SK-N-SH treated with all-trans-retinoic acid at 6 μM for 48 hours (cell line): Measurements from ENCODE around the gene PDE6A.
A peak's percentile ranks its signal among the peaks of the same experiment; 100 is the strongest.

Experiments
- ATAC-seq: fragments of 200-7000 bp; cut with Tn5 transposase; 3 replicates; pipeline ENCODE4 v1.9.1; 2020; ENCODE audit warnings: mild to moderate bottlenecking, moderate library complexity
- ARNTL ChIP-seq: fragments of 450-650 bp; formaldehyde crosslinking; IDR thresholded peaks from 2 replicates; pipeline ENCODE4 v1.5.0; 2020; ENCODE audit warnings: low read depth, mild to moderate bottlenecking, moderate library complexity, borderline replicate concordance
- BACH2 ChIP-seq: fragments of 250-450 bp; sonication (Bioruptor Pico); IDR thresholded peaks from 2 replicates; pipeline ENCODE4 v1.9.0; 2021; ENCODE audit warnings: mild to moderate bottlenecking, borderline replicate concordance
- CSDC2 ChIP-seq: fragments of 250-450 bp; sonication (Bioruptor Pico); IDR thresholded peaks from 2 replicates; pipeline ENCODE4 v1.5.0; 2020; ENCODE audit warnings: mild to moderate bottlenecking, moderate library complexity
- ESRRG ChIP-seq: fragments of 250-450 bp; sonication (Bioruptor Pico); IDR thresholded peaks from 2 replicates; pipeline ENCODE4 v1.6.1; 2021; ENCODE audit warnings: mild to moderate bottlenecking
- GLIS3 ChIP-seq: fragments of 250-450 bp; sonication (Bioruptor Pico); IDR thresholded peaks from 2 replicates; pipeline ENCODE4 v1.5.0; 2020; ENCODE audit warnings: mild to moderate bottlenecking, moderate library complexity
- ISL1 ChIP-seq: fragments of 250-450 bp; sonication (Bioruptor Pico); IDR thresholded peaks from 2 replicates; pipeline ENCODE4 v2.1.2; 2022; ENCODE audit warnings: mild to moderate bottlenecking, moderate library complexity
- OSR1 ChIP-seq: fragments of 250-450 bp; sonication (Bioruptor Pico); IDR thresholded peaks from 2 replicates; pipeline ENCODE4 v1.8.0; 2022; ENCODE audit warnings: moderate library complexity, mild to moderate bottlenecking, inconsistent platforms
- PPARA ChIP-seq: fragments of 250-450 bp; sonication (Bioruptor Pico); IDR thresholded peaks from 2 replicates; pipeline ENCODE4 v1.5.0; 2020; ENCODE audit warnings: mild to moderate bottlenecking, borderline replicate concordance
- SNAI2 ChIP-seq: fragments of 250-450 bp; sonication (Bioruptor Pico); IDR thresholded peaks from 2 replicates; pipeline ENCODE4 v1.5.0; 2020; ENCODE audit warnings: mild to moderate bottlenecking, moderate library complexity
- TCF4 ChIP-seq: fragments of 250-450 bp; sonication (Bioruptor Pico); IDR thresholded peaks from 2 replicates; pipeline ENCODE4 v1.8.0; 2021; ENCODE audit warnings: mild to moderate bottlenecking, moderate library complexity, borderline replicate concordance
- TOX ChIP-seq: fragments of 250-450 bp; sonication (Bioruptor Pico); IDR thresholded peaks from 2 replicates; pipeline ENCODE4 v1.8.0; 2021; ENCODE audit warnings: mild to moderate bottlenecking, moderate library complexity, borderline replicate concordance
- ZFP3 ChIP-seq: fragments of 250-450 bp; sonication (Bioruptor Pico); IDR thresholded peaks from 2 replicates; pipeline ENCODE4 v1.5.0; 2020; ENCODE audit warnings: mild to moderate bottlenecking, moderate library complexity
- ZFP30 ChIP-seq: fragments of 450-650 bp; formaldehyde crosslinking; IDR thresholded peaks from 2 replicates; pipeline ENCODE4 v1.5.0; 2022; ENCODE audit warnings: mild to moderate bottlenecking, moderate library complexity
- ZNF565 ChIP-seq: fragments of 450-650 bp; formaldehyde crosslinking; conservative IDR thresholded peaks from 2 replicates; pipeline ENCODE4 v1.5.0; 2020; ENCODE audit warnings: low read depth, mild to moderate bottlenecking, moderate library complexity
- ZNF70 ChIP-seq: fragments of 450-650 bp; formaldehyde crosslinking; IDR thresholded peaks from 2 replicates; pipeline ENCODE4 v1.5.0; 2020; ENCODE audit warnings: mild to moderate bottlenecking, moderate library complexity
- ZNF8 ChIP-seq: fragments of 450-650 bp; formaldehyde crosslinking; IDR thresholded peaks from 2 replicates; pipeline ENCODE4 v1.5.0; 2020; ENCODE audit warnings: mild to moderate bottlenecking, moderate library complexity
- TF ChIP-seq, protein P1 (sequence below): fragments of 250-450 bp; sonication (Bioruptor Pico); IDR thresholded peaks from 2 replicates; pipeline ENCODE4 v1.5.0; 2020; ENCODE audit warnings: mild to moderate bottlenecking, moderate library complexity
- TF ChIP-seq, protein P2 (sequence below): fragments of 250-450 bp; sonication (Bioruptor Pico); IDR thresholded peaks from 2 replicates; pipeline ENCODE4 v1.8.0; 2021; ENCODE audit warnings: low read depth, mild to moderate bottlenecking, moderate library complexity, borderline replicate concordance
- TF ChIP-seq, protein P3 (sequence below): fragments of 250-450 bp; sonication (Bioruptor Pico); IDR thresholded peaks from 2 replicates; pipeline ENCODE4 v1.8.0; 2020; ENCODE audit warnings: mild to moderate bottlenecking, moderate library complexity, borderline replicate concordance
- TF ChIP-seq, protein P4 (sequence below): fragments of 250-450 bp; sonication (Bioruptor Pico); IDR thresholded peaks from 2 replicates; pipeline ENCODE4 v1.5.1; 2021; ENCODE audit warnings: mild to moderate bottlenecking, moderate library complexity

PDE6A gene

DNA sequence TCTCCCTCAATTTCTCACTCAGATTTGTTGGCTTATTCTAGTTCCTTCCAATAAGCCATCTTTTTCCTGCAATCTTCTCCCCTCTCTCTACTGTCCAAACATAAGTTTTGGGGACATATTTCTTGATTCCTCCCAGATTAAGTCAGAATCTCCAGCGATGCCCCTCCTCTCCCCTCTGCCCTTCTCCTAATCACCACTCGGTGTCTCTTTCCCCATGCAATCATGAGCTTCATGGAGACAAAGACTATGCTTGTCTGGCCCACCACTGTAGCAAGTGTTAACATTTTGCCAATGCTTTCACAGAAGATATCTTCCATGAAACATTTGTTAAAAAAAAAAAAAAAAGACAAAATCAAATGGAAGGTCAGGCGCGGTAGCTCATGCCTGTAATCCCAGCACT is 42.4 kb downstream of the PDE6A start:
- ATAC-seq: peak; percentile 65; the same call in 2 of the 3 replicates
- TF ChIP-seq ISL1 (CRISPR knock-in tag): no peak
- TF ChIP-seq PPARA (CRISPR knock-in tag): no peak

DNA sequence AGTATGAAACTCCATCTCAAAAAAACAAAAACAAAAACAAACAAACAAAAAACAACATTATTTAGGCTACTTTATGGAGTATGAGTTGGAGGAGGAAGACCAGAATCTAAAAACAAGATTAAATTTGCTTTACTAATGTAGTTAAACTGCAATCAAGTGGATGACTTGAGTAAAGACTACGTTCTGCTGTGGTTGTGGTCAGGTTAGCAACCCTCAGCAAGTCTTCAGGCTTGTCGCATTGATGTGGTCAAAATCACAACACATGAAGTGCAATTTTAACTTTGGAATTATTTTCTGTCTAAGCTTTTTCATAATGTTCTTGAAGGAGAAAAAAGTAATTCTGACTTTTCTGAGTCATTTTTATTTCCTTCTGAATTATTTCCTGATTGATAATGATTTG is 43.1 kb downstream of the PDE6A start:
- TF ChIP-seq ARNTL (CRISPR knock-in tag) (no peak), OSR1 (CRISPR knock-in tag) (no peak), TCF4 (no peak), GLIS3 (no peak), CSDC2 (CRISPR knock-in tag) (no peak)
- TF ChIP-seq, protein P1, sequence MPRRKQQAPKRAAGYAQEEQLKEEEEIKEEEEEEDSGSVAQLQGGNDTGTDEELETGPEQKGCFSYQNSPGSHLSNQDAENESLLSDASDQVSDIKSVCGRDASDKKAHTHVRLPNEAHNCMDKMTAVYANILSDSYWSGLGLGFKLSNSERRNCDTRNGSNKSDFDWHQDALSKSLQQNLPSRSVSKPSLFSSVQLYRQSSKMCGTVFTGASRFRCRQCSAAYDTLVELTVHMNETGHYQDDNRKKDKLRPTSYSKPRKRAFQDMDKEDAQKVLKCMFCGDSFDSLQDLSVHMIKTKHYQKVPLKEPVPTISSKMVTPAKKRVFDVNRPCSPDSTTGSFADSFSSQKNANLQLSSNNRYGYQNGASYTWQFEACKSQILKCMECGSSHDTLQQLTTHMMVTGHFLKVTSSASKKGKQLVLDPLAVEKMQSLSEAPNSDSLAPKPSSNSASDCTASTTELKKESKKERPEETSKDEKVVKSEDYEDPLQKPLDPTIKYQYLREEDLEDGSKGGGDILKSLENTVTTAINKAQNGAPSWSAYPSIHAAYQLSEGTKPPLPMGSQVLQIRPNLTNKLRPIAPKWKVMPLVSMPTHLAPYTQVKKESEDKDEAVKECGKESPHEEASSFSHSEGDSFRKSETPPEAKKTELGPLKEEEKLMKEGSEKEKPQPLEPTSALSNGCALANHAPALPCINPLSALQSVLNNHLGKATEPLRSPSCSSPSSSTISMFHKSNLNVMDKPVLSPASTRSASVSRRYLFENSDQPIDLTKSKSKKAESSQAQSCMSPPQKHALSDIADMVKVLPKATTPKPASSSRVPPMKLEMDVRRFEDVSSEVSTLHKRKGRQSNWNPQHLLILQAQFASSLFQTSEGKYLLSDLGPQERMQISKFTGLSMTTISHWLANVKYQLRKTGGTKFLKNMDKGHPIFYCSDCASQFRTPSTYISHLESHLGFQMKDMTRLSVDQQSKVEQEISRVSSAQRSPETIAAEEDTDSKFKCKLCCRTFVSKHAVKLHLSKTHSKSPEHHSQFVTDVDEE (CRISPR knock-in tag): no peak
- TF ChIP-seq, protein P2, sequence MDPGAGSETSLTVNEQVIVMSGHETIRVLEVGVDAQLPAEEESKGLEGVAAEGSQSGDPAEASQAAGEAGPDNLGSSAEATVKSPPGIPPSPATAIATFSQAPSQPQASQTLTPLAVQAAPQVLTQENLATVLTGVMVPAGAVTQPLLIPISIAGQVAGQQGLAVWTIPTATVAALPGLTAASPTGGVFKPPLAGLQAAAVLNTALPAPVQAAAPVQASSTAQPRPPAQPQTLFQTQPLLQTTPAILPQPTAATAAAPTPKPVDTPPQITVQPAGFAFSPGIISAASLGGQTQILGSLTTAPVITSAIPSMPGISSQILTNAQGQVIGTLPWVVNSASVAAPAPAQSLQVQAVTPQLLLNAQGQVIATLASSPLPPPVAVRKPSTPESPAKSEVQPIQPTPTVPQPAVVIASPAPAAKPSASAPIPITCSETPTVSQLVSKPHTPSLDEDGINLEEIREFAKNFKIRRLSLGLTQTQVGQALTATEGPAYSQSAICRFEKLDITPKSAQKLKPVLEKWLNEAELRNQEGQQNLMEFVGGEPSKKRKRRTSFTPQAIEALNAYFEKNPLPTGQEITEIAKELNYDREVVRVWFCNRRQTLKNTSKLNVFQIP (CRISPR knock-in tag): no peak
- TF ChIP-seq, protein P3, sequence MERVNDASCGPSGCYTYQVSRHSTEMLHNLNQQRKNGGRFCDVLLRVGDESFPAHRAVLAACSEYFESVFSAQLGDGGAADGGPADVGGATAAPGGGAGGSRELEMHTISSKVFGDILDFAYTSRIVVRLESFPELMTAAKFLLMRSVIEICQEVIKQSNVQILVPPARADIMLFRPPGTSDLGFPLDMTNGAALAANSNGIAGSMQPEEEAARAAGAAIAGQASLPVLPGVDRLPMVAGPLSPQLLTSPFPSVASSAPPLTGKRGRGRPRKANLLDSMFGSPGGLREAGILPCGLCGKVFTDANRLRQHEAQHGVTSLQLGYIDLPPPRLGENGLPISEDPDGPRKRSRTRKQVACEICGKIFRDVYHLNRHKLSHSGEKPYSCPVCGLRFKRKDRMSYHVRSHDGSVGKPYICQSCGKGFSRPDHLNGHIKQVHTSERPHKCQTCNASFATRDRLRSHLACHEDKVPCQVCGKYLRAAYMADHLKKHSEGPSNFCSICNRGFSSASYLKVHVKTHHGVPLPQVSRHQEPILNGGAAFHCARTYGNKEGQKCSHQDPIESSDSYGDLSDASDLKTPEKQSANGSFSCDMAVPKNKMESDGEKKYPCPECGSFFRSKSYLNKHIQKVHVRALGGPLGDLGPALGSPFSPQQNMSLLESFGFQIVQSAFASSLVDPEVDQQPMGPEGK (CRISPR knock-in tag): no peak
- no peak for ATAC-seq

DNA sequence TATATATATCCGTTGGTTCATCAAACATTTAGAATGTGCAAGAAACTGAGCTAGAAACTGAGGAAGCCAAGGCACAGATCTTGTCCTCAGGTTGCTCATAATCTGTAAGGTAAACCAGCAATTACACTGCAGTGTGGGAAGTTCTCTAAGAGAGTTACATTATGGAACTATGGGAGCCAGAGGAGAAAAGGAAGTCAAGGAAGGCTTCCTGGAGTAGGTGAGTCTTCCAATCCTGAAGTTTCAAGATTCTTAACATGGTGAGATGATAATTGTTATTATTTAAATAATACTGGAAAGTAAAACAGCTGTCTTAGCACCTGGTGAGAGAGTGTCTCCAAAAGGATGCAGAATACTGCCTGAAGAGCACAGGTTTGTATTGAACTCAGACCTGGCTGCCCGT is 44.2 kb downstream of the PDE6A start:
- ATAC-seq: no peak
- TF ChIP-seq TCF4 (no peak), ZFP3 (no peak), ZNF70 (CRISPR knock-in tag) (no peak), ESRRG (CRISPR knock-in tag) (no peak), ISL1 (CRISPR knock-in tag) (no peak)
- TF ChIP-seq, protein P3 (CRISPR knock-in tag): no peak

DNA sequence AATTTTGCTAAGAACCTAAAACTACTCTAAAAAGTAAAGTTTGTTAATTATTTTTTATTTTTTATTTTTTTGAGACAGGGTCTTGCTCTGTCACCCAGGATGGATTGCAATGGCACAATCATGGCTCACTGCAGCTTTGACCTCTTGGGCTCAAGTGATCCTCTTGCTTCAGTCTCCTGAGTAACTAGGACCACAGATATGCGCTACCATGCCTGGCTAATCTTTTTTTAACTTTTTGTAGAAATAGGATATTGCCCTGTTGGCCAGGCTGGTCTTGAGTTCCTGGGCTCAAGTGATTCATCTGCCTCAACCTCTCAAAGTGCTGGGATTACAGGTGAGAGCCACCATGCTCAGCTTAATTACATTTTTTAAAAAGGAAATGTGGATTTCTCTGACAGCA is 45.8 kb downstream of the PDE6A start:
- ATAC-seq: no peak
- TF ChIP-seq TOX (CRISPR knock-in tag) (no peak), BACH2 (CRISPR knock-in tag) (no peak), ZNF8 (CRISPR knock-in tag) (no peak), PPARA (CRISPR knock-in tag) (no peak), CSDC2 (CRISPR knock-in tag) (no peak), ZFP30 (no peak), OSR1 (CRISPR knock-in tag) (no peak), SNAI2 (CRISPR knock-in tag) (no peak), TCF4 (no peak), ZNF565 (no peak)
- TF ChIP-seq, protein P4, sequence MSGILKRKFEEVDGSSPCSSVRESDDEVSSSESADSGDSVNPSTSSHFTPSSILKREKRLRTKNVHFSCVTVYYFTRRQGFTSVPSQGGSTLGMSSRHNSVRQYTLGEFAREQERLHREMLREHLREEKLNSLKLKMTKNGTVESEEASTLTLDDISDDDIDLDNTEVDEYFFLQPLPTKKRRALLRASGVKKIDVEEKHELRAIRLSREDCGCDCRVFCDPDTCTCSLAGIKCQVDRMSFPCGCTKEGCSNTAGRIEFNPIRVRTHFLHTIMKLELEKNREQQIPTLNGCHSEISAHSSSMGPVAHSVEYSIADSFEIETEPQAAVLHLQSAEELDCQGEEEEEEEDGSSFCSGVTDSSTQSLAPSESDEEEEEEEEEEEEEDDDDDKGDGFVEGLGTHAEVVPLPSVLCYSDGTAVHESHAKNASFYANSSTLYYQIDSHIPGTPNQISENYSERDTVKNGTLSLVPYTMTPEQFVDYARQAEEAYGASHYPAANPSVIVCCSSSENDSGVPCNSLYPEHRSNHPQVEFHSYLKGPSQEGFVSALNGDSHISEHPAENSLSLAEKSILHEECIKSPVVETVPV: no peak
- TF ChIP-seq, protein P1 (CRISPR knock-in tag): no peak
- TF ChIP-seq, protein P2 (CRISPR knock-in tag): no peak
- TF ChIP-seq, all 23 proteins: peak for 0
